Nephron progenitor cell (in vitro differentiated cells): ENCODE measurements around the gene GRIK4.

Experiments used
- DNase-seq: peaks from one replicate; pipeline ENCODE4 v3.0.0; 2021
- H3K27ac Mint-ChIP-seq: 2 replicates; pipeline ENCODE4 v1.8.0; 2021; ENCODE audit warnings: mild to moderate bottlenecking, moderate library complexity, mixed read lengths
- H3K27me3 Mint-ChIP-seq: 2 replicates; pipeline ENCODE4 v1.8.0; 2021; ENCODE audit warnings: mild to moderate bottlenecking, low read depth, mixed read lengths; ENCODE audit not compliant: poor library complexity
- H3K36me3 Mint-ChIP-seq: 2 replicates; pipeline ENCODE4 v1.8.0; 2021; ENCODE audit warnings: low read depth, mixed read lengths
- H3K4me1 Mint-ChIP-seq: 2 replicates; pipeline ENCODE4 v1.8.0; 2021; ENCODE audit warnings: mixed read lengths
- H3K4me3 Mint-ChIP-seq: 2 replicates; pipeline ENCODE4 v1.8.0; 2021; ENCODE audit warnings: mild to moderate bottlenecking, moderate library complexity, mixed read lengths
- H3K9me3 Mint-ChIP-seq: 2 replicates; pipeline ENCODE4 v1.8.0; 2021; ENCODE audit warnings: mild to moderate bottlenecking, moderate library complexity, mixed read lengths
- TF ChIP-seq, protein P1 (sequence below): fragments of 200-600 bp; sonication (generic); IDR thresholded peaks from 2 replicates; pipeline ENCODE4 v1.5.0; 2021; ENCODE audit warnings: antibody characterized with exemption

GRIK4 gene

DNA sequence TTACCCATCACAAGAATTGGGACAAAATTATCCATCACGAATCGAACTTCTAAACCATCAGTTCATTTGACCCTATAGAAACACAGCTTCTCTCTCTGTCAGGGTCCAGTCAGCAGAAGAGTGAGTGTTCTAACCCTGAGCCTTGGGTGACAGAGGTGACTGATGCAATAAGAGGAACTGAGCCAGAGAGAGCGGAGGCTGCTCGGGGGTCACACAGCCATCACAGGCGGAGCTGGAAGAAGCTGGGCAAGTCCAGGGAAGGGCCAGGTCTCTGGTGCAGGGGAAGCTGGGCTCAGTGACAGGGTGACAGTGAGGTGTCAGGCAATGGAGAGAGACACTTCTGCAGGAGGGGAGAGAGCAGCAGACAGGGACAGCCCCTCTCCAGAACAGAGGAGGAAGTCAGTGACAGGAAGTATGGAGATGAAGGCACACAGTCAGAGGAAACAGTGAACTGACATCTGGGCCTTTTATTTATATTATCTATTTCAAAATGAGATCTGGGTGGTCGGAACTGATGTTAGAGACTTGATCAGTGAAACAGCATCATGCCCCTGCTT, 328.4 kb downstream of the GRIK4 start:
- Mint-ChIP-seq H3K27ac (no peak overlapping the region), H3K4me3 (no peak overlapping the region), H3K27me3 (peaks cover 3% of the 10 kb centered on the region), H3K36me3 (no peaks in the 10 kb centered on the region), H3K4me1 (peaks cover 37% of the 10 kb centered on the region), H3K9me3 (no peaks in the 10 kb centered on the region)
- no peak for DNase-seq
- TF ChIP-seq, protein P1, sequence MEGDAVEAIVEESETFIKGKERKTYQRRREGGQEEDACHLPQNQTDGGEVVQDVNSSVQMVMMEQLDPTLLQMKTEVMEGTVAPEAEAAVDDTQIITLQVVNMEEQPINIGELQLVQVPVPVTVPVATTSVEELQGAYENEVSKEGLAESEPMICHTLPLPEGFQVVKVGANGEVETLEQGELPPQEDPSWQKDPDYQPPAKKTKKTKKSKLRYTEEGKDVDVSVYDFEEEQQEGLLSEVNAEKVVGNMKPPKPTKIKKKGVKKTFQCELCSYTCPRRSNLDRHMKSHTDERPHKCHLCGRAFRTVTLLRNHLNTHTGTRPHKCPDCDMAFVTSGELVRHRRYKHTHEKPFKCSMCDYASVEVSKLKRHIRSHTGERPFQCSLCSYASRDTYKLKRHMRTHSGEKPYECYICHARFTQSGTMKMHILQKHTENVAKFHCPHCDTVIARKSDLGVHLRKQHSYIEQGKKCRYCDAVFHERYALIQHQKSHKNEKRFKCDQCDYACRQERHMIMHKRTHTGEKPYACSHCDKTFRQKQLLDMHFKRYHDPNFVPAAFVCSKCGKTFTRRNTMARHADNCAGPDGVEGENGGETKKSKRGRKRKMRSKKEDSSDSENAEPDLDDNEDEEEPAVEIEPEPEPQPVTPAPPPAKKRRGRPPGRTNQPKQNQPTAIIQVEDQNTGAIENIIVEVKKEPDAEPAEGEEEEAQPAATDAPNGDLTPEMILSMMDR = no peak

DNA sequence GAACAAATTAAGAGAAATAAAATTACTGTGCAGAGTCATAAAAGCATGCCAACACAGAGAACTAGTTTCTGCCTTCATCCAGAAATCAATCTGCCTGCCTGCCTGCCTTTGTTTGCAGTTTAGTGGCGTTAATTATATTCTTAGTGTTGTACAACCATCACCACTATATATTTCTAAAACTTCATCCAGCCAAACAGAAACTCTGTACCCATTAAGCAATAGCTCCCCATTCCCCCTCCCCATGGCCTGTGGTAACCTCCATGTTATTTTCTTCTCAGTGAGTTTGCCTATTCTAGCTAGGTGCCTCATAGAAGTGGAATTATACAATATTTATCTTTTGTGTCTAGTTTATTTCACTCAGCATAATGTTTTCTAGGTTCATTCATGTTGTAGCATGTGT, 329.1 kb downstream of the GRIK4 start:
- H3K27ac Mint-ChIP-seq = no peak overlapping the region
- H3K4me1 Mint-ChIP-seq = peaks cover 30% of the 10 kb centered on the region
- H3K27me3 Mint-ChIP-seq = peaks cover 3% of the 10 kb centered on the region
- H3K9me3 Mint-ChIP-seq = no peaks in the 10 kb centered on the region
- H3K4me3 Mint-ChIP-seq = no peak overlapping the region
- no peak for DNase-seq
- TF ChIP-seq, protein P1 = no peak
- H3K36me3 Mint-ChIP-seq = no peaks in the 10 kb centered on the region

- H3K4me1 Mint-ChIP-seq = peaks cover 26% of the 10 kb centered on the region
- no peaks in the 10 kb centered on the region for H3K36me3 Mint-ChIP-seq
- no peaks in the 10 kb centered on the region for H3K9me3 Mint-ChIP-seq
- H3K4me3 Mint-ChIP-seq = no peak overlapping the region
- H3K27ac Mint-ChIP-seq = no peak overlapping the region
- TF ChIP-seq, protein P1 = no peak
- no peak for DNase-seq
- H3K27me3 Mint-ChIP-seq = peaks cover 3% of the 10 kb centered on the region
These were observed 329.5 kb downstream of the GRIK4 start for GRCh38 chr11:120841074-120841473.

- no peaks in the 10 kb centered on the region for H3K36me3 Mint-ChIP-seq
- H3K9me3 Mint-ChIP-seq = no peaks in the 10 kb centered on the region
- H3K27me3 Mint-ChIP-seq = peaks cover 8% of the 10 kb centered on the region
- H3K4me3 Mint-ChIP-seq = no peak overlapping the region
- peaks cover 17% of the 10 kb centered on the region for H3K4me1 Mint-ChIP-seq
- TF ChIP-seq, protein P1 = no peak
- no peak for DNase-seq
- no peak overlapping the region for H3K27ac Mint-ChIP-seq
These were observed 330.6 kb downstream of the GRIK4 start for GRCh38 chr11:120842195-120842594.

- Mint-ChIP-seq H3K9me3 (no peaks in the 10 kb centered on the region), H3K4me3 (no peak overlapping the region), H3K27me3 (peaks cover 17% of the 10 kb centered on the region), H3K27ac (no peak overlapping the region), H3K4me1 (no peaks in the 10 kb centered on the region), H3K36me3 (no peaks in the 10 kb centered on the region)
- TF ChIP-seq, protein P1 = no peak
- no peak for DNase-seq
These were observed 341.9 kb downstream of the GRIK4 start for GRCh38 chr11:120853435-120853834.

- Mint-ChIP-seq H3K4me3 (no peak overlapping the region), H3K36me3 (no peaks in the 10 kb centered on the region), H3K9me3 (no peaks in the 10 kb centered on the region), H3K27ac (no peak overlapping the region), H3K4me1 (no peaks in the 10 kb centered on the region), H3K27me3 (peaks cover 9% of the 10 kb centered on the region)
- TF ChIP-seq, protein P1 = no peak
- peak; percentile 18 for DNase-seq
These were observed 343.4 kb downstream of the GRIK4 start for GRCh38 chr11:120854988-120855387.
